PC-9 (cell line): ENCODE measurements around the gene SLC35B2.

ENCODE experiments used
- EZH2 ChIP-seq: fragments of 200-600 bp; sonication (generic); IDR thresholded peaks from 2 replicates; pipeline ENCODE4 v1.8.0; 2017; ENCODE audit warnings: antibody characterized with exemption, low read depth
- TF ChIP-seq, protein P1 (sequence below): fragments of 200-600 bp; sonication (generic); conservative IDR thresholded peaks from 2 replicates; pipeline ENCODE4 v1.6.1; 2017; ENCODE audit warnings: mixed run types, antibody characterized with exemption, mild to moderate bottlenecking, moderate library complexity

DNA sequence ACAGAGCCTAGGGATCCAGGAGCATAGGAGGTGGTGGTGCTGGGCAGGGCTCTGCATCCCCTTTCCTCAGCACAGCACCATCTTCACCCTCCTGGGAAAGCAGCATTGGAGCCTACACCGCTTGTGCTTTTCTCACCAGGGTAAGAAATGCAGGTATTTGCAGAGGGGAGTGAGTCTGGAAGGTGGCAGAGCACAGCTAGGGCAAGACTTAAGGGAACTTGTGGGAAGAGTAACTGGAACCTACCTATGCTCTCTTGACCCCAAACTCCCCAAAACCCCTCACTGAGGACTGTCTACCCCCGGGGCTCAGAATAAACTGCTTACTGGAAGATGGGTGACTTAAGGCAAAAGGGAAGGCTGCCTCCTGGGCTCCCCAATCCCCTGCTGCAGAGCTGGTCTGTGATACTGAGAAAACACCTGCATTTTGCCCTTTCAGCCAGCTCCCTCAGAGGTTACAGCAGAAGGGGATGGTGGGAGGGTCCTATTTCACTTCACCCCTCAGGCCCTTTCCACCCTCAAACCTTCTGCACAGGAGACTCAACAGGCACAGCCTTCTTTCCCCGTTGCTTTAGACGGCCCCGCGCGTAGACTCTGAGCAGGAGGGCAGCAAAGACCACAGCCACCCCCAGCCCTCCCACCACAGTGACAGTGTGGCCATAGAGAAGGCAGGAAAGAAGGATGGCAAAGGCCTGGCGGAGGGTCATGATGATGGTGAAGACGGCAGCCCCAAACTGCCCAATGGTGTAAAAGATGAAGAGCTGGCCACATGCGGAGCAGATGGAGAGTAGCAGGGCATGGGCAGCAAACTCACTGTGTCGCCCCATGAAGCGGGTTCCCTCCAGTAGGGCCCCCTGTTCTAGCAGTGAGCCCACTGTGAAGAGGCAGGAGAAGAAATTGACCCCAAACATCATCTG lies 2.9 kb downstream of the SLC35B2 start:
- TF ChIP-seq EZH2: no peak
- TF ChIP-seq, protein P1, sequence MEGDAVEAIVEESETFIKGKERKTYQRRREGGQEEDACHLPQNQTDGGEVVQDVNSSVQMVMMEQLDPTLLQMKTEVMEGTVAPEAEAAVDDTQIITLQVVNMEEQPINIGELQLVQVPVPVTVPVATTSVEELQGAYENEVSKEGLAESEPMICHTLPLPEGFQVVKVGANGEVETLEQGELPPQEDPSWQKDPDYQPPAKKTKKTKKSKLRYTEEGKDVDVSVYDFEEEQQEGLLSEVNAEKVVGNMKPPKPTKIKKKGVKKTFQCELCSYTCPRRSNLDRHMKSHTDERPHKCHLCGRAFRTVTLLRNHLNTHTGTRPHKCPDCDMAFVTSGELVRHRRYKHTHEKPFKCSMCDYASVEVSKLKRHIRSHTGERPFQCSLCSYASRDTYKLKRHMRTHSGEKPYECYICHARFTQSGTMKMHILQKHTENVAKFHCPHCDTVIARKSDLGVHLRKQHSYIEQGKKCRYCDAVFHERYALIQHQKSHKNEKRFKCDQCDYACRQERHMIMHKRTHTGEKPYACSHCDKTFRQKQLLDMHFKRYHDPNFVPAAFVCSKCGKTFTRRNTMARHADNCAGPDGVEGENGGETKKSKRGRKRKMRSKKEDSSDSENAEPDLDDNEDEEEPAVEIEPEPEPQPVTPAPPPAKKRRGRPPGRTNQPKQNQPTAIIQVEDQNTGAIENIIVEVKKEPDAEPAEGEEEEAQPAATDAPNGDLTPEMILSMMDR: no peak
